GM23338 (cell line): ENCODE results near the gene UBN2. TPM values are rescaled to one million over a fixed set of nuclear protein-coding genes. Genes with fewer than 3 reads are reported as not detected.

Experiments
- ATAC-seq: fragments of 200-7000 bp; cut with Tn5 transposase; 3 replicates; pipeline ENCODE4 v1.9.1; 2020
- DNase-seq: peaks from one replicate; pipeline ENCODE4 v3.0.0-alpha.2; 2015; ENCODE audit warnings: low spot score
- H2AFZ ChIP-seq: fragments of 200-600 bp; sonication (generic); 2 replicates; pipeline ENCODE4 v1.8.0; 2016; ENCODE audit warnings: antibody characterized with exemption, mild to moderate bottlenecking, moderate library complexity
- H3F3A ChIP-seq: fragments of 200-600 bp; sonication (generic); replicated peaks from 2 replicates; pipeline ENCODE4 v1.8.0; 2017; ENCODE audit warnings: antibody characterized with exemption, mixed run types, low read depth
- H3K27ac ChIP-seq: fragments of 200-600 bp; sonication (generic); 2 replicates; pipeline ENCODE4 v1.6.1; 2016; ENCODE audit warnings: low read depth
- H3K27me3 ChIP-seq: fragments of 200-600 bp; sonication (generic); 2 replicates; pipeline ENCODE4 v1.8.0; 2016; ENCODE audit warnings: mild to moderate bottlenecking, mixed run types, moderate library complexity; ENCODE audit not compliant: insufficient read depth
- H3K36me3 ChIP-seq: fragments of 200-600 bp; sonication (generic); 2 replicates; pipeline ENCODE4 v1.8.0; 2016; ENCODE audit warnings: mild to moderate bottlenecking; ENCODE audit not compliant: insufficient read depth
- H3K4me1 ChIP-seq: fragments of 200-600 bp; sonication (generic); 2 replicates; pipeline ENCODE4 v1.8.0; 2016; ENCODE audit warnings: mild to moderate bottlenecking, moderate library complexity; ENCODE audit not compliant: insufficient read depth
- H3K4me2 ChIP-seq: fragments of 200-600 bp; sonication (generic); 2 replicates; pipeline ENCODE4 v1.7.1; 2017; ENCODE audit warnings: mixed run types
- H3K4me3 ChIP-seq: fragments of 200-600 bp; sonication (generic); 2 replicates; pipeline ENCODE4 v1.6.1; 2016; ENCODE audit warnings: mixed run types
- H3K79me2 ChIP-seq: fragments of 200-600 bp; sonication (generic); replicated peaks from 2 replicates; pipeline ENCODE4 v1.8.0; 2017; ENCODE audit warnings: mild to moderate bottlenecking; ENCODE audit not compliant: insufficient read depth
- H3K9me2 ChIP-seq: fragments of 200-600 bp; sonication (generic); 2 replicates; pipeline ENCODE4 v1.8.0; 2017; ENCODE audit not compliant: insufficient read depth
- H4K20me1 ChIP-seq: fragments of 200-600 bp; sonication (generic); replicated peaks from 2 replicates; pipeline ENCODE4 v1.8.0; 2017; ENCODE audit warnings: mild to moderate bottlenecking; ENCODE audit not compliant: insufficient read depth
- H3K27ac Mint-ChIP-seq: 2 replicates; pipeline ENCODE4 v1.8.0; 2020; ENCODE audit warnings: inconsistent platforms, mild to moderate bottlenecking, moderate library complexity, mixed read lengths
- H3K27me3 Mint-ChIP-seq: 3 replicates; pipeline ENCODE4 v1.8.0; 2022; ENCODE audit warnings: low read depth, mild to moderate bottlenecking, moderate library complexity, mixed read lengths, inconsistent platforms; ENCODE audit not compliant: insufficient read depth, poor library complexity
- H3K36me3 Mint-ChIP-seq: 3 replicates; pipeline ENCODE4 v1.8.0; 2021; ENCODE audit warnings: low read depth, mild to moderate bottlenecking, inconsistent platforms, moderate library complexity, mixed read lengths
- H3K4me1 Mint-ChIP-seq: 3 replicates; pipeline ENCODE4 v1.8.0; 2020; ENCODE audit warnings: mild to moderate bottlenecking, inconsistent platforms, mixed read lengths
- H3K4me3 Mint-ChIP-seq: 3 replicates; pipeline ENCODE4 v1.8.0; 2021; ENCODE audit warnings: moderate library complexity, mild to moderate bottlenecking, inconsistent platforms, mixed read lengths
- H3K9me3 Mint-ChIP-seq: 3 replicates; pipeline ENCODE4 v1.8.0; 2020; ENCODE audit warnings: moderate library complexity, mild to moderate bottlenecking, inconsistent platforms, mixed read lengths
- JUNB ChIP-seq: IDR thresholded peaks from one replicate; pipeline ENCODE4 v1.6.1; 2016; ENCODE audit warnings: antibody characterized with exemption; ENCODE audit not compliant: unreplicated experiment
- NANOG ChIP-seq: IDR thresholded peaks from 2 replicates; pipeline ENCODE4 v1.6.1; 2016; ENCODE audit warnings: antibody characterized with exemption, borderline replicate concordance
- POLR2AphosphoS5 ChIP-seq: IDR thresholded peaks from 2 replicates; pipeline ENCODE4 v1.6.1; 2016; ENCODE audit warnings: antibody characterized with exemption, low read depth
- STAT1 ChIP-seq: IDR thresholded peaks from one replicate; pipeline ENCODE4 v1.6.1; 2016; ENCODE audit warnings: antibody characterized with exemption; ENCODE audit not compliant: unreplicated experiment
- polyA plus RNA-seq: library from polyadenylated mRNA; unstranded; fragments of >200 nt; fragmentation: Nextera tagmentation; extraction: Ambion mirVana; gene quantifications from 2 replicates; pipeline ENCODE4 v1.2.1, GENCODE V29; 2016
- total RNA-seq: library from RNA; depleted of rRNA; stranded (reverse); fragments of >200 nt; shearing (Covaris generic); gene quantifications from 2 replicates; pipeline ENCODE4 v1.2.3, GENCODE V29; 2014
- TF ChIP-seq, protein P1 (sequence below): fragments of 250-450 bp; sonication (Bioruptor Pico); IDR thresholded peaks from 2 replicates; pipeline ENCODE4 v1.5.0; 2020; ENCODE audit warnings: mild to moderate bottlenecking, moderate library complexity
- TF ChIP-seq, protein P2 (sequence below), 2 experiments: fragments of 200-600 bp in 1 of 2; sonication (generic) in 1 of 2; conservative IDR thresholded peaks; 2 replicates each; pipeline versions ENCODE4 v1.5.1 to v1.6.1; 2016 to 2017; ENCODE audit warnings: antibody characterized with exemption in 2 of 2, low read depth in 2 of 2, mild to moderate bottlenecking in 2 of 2, moderate library complexity in 1 of 2
- TF ChIP-seq, protein P3 (sequence below): IDR thresholded peaks from 2 replicates; pipeline ENCODE4 v1.6.1; 2016; ENCODE audit warnings: antibody characterized with exemption

UBN2 gene
- total and polyA plus RNA-seq, 2 experiments from 2014 or later, result 18.5 to 26.6 TPM

DNA sequence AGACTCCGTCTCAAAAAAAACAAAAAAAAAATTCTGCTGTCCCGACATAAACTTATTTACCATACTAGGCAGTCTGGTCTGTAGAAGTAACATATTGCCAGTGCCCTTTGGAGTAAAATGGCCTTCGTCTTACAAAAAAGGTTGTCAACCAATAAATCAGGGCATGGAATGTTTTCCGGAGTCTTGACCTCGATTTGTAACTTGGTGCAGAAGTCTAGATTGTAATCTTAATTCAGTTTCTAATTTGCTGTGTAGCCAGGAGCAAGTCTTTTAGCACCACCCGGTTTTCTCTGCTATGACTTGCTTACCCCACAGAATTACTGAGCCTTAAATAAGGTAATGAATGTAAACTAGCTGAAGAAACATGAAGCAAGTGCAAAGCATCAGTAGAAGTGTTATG, 23.2 kb downstream of the UBN2 start (continued):
- TF ChIP-seq, protein P1, sequence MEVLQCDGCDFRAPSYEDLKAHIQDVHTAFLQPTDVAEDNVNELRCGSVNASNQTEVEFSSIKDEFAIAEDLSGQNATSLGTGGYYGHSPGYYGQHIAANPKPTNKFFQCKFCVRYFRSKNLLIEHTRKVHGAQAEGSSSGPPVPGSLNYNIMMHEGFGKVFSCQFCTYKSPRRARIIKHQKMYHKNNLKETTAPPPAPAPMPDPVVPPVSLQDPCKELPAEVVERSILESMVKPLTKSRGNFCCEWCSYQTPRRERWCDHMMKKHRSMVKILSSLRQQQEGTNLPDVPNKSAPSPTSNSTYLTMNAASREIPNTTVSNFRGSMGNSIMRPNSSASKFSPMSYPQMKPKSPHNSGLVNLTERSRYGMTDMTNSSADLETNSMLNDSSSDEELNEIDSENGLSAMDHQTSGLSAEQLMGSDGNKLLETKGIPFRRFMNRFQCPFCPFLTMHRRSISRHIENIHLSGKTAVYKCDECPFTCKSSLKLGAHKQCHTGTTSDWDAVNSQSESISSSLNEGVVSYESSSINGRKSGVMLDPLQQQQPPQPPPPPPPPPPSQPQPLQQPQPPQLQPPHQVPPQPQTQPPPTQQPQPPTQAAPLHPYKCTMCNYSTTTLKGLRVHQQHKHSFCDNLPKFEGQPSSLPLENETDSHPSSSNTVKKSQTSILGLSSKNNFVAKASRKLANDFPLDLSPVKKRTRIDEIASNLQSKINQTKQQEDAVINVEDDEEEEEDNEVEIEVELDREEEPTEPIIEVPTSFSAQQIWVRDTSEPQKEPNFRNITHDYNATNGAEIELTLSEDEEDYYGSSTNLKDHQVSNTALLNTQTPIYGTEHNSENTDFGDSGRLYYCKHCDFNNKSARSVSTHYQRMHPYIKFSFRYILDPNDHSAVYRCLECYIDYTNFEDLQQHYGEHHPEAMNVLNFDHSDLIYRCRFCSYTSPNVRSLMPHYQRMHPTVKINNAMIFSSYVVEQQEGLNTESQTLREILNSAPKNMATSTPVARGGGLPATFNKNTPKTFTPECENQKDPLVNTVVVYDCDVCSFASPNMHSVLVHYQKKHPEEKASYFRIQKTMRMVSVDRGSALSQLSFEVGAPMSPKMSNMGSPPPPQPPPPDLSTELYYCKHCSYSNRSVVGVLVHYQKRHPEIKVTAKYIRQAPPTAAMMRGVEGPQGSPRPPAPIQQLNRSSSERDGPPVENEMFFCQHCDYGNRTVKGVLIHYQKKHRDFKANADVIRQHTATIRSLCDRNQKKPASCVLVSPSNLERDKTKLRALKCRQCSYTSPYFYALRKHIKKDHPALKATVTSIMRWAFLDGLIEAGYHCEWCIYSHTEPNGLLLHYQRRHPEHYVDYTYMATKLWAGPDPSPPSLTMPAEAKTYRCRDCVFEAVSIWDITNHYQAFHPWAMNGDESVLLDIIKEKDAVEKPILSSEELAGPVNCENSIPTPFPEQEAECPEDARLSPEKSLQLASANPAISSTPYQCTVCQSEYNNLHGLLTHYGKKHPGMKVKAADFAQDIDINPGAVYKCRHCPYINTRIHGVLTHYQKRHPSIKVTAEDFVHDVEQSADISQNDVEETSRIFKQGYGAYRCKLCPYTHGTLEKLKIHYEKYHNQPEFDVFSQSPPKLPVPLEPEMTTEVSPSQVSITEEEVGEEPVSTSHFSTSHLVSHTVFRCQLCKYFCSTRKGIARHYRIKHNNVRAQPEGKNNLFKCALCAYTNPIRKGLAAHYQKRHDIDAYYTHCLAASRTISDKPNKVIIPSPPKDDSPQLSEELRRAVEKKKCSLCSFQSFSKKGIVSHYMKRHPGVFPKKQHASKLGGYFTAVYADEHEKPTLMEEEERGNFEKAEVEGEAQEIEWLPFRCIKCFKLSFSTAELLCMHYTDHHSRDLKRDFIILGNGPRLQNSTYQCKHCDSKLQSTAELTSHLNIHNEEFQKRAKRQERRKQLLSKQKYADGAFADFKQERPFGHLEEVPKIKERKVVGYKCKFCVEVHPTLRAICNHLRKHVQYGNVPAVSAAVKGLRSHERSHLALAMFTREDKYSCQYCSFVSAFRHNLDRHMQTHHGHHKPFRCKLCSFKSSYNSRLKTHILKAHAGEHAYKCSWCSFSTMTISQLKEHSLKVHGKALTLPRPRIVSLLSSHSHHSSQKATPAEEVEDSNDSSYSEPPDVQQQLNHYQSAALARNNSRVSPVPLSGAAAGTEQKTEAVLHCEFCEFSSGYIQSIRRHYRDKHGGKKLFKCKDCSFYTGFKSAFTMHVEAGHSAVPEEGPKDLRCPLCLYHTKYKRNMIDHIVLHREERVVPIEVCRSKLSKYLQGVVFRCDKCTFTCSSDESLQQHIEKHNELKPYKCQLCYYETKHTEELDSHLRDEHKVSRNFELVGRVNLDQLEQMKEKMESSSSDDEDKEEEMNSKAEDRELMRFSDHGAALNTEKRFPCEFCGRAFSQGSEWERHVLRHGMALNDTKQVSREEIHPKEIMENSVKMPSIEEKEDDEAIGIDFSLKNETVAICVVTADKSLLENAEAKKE (CRISPR knock-in tag), result no peak
- TF ChIP-seq, protein P2, sequence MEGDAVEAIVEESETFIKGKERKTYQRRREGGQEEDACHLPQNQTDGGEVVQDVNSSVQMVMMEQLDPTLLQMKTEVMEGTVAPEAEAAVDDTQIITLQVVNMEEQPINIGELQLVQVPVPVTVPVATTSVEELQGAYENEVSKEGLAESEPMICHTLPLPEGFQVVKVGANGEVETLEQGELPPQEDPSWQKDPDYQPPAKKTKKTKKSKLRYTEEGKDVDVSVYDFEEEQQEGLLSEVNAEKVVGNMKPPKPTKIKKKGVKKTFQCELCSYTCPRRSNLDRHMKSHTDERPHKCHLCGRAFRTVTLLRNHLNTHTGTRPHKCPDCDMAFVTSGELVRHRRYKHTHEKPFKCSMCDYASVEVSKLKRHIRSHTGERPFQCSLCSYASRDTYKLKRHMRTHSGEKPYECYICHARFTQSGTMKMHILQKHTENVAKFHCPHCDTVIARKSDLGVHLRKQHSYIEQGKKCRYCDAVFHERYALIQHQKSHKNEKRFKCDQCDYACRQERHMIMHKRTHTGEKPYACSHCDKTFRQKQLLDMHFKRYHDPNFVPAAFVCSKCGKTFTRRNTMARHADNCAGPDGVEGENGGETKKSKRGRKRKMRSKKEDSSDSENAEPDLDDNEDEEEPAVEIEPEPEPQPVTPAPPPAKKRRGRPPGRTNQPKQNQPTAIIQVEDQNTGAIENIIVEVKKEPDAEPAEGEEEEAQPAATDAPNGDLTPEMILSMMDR (conservative IDR thresholded peaks at IDR 0.05; ENCODE audit: low read depth in 2 of 2), result no peak
- no peak for TF ChIP-seq POLR2AphosphoS5
- no peak for TF ChIP-seq NANOG

DNA sequence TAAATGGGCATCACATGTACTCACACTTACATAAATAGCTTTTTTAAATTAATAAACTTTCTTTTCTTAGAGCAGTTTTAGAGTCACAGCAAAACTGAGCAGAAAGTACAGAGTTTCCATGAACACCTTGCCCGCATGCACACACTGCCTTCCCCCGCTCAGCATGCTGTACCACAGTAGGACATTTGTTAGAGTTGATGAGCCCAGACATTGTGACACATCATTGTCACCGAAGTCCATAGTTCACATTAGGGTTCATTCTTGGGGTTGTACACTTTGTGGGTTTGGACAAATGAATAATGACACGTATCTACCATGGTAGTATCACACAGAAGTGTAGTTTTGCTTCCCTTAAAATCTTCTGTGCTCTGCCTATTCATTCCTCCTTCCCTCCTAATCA, 23.7 kb downstream of the UBN2 start:
- H3F3A ChIP-seq, result no peaks in the 10 kb centered on the region
- 0 out of 2 replicates have a peak, but pooled peaks cover 4% of the 10 kb centered on the region for H4K20me1 ChIP-seq
- Mint-ChIP-seq H3K36me3 (peaks cover 39% of the 10 kb centered on the region), H3K27me3 (no peaks in the 10 kb centered on the region), H3K27ac (no peak overlapping the region), H3K9me3 (no peaks in the 10 kb centered on the region), H3K4me3 (no peak overlapping the region), H3K4me1 (no peaks in the 10 kb centered on the region)
- DNase-seq (no peak), ATAC-seq (no peak)
- H3K27me3 ChIP-seq, result no peaks in the 10 kb centered on the region
- no peak overlapping the region for H3K27ac ChIP-seq
- H3K4me1 ChIP-seq, result no peaks in the 10 kb centered on the region
- H3K36me3 ChIP-seq, result peaks cover 32% of the 10 kb centered on the region; the same call in 1 of the 2 replicates
- no peak overlapping the region for H3K4me3 ChIP-seq
- no peak overlapping the region for H3K4me2 ChIP-seq
- H3K9me2 ChIP-seq, result no peaks in the 10 kb centered on the region
- no peak overlapping the region for H2AFZ ChIP-seq
- H3K79me2 ChIP-seq, result peaks cover 1% of the 10 kb centered on the region; the same call in 1 of the 2 replicates
- no peak for TF ChIP-seq STAT1
- TF ChIP-seq, protein P1 (CRISPR knock-in tag), result no peak
- TF ChIP-seq JUNB, result no peak
- TF ChIP-seq, protein P3, sequence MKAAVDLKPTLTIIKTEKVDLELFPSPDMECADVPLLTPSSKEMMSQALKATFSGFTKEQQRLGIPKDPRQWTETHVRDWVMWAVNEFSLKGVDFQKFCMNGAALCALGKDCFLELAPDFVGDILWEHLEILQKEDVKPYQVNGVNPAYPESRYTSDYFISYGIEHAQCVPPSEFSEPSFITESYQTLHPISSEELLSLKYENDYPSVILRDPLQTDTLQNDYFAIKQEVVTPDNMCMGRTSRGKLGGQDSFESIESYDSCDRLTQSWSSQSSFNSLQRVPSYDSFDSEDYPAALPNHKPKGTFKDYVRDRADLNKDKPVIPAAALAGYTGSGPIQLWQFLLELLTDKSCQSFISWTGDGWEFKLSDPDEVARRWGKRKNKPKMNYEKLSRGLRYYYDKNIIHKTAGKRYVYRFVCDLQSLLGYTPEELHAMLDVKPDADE, result no peak
